GM12872 (cell line): Measurements from ENCODE around the gene RFK.

ENCODE experiments used
- CTCF ChIP-seq: IDR thresholded peaks from 3 replicates; pipeline ENCODE4 v1.5.1; 2011; ENCODE audit warnings: low read depth, mild to moderate bottlenecking, low read length, moderate library complexity; ENCODE audit not compliant: insufficient read depth

Gene RFK

GRCh38 chr9:76363032-76363395, 31.2 kb downstream of the RFK start:
- no peak for TF ChIP-seq CTCF

DNA sequence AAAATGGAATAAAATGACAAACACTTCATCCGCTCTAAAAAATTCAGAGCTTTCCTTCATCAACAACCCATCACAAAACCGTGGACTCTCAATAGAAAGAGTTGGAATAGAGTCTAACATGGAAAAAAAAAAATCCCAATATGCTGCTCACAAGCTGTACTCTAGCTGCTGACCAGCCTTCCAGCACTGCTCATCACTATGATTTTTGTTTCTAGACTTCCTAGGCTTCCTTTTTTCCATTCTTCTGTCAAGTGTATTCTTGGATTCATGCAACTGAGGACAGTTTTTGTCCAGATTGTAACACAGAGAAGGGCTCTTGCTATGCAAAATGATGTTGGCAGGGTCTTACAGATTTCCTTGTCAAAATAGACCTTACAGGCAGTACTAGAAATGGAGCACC, 34.5 kb downstream of the RFK start:
- no peak for TF ChIP-seq CTCF

GRCh38 chr9:76359365-76359764, 34.9 kb downstream of the RFK start:
- no peak for TF ChIP-seq CTCF

DNA sequence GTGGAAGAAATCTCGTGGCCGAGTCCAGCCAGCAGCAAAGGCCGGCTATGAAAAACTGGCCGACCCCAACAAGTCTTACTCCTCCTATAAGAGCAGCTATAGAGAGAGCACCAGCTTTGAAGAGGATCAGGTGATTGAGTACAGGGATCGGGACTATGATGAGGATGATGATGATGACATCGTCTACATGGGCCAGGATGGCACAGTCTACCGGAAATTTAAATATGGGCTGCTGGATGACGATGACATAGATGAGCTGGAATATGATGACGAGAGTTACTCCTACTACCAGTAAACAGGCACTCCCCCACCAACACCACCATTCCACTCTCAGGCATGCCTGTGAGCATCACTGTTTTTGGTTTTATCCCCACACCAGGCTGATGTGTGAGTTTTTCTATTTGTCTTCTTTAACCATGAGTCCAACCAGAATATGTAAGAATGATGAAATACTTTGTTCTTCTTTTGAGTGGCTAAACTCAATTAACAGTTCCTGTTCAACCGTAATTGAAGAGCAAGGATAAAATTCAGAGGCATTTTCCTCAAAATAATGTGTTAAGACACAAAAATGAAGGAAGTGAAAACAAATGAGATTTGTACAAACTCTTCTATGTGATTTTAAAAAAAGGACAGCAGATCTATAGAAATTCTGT, 35.5 kb downstream of the RFK start:
- no peak for TF ChIP-seq CTCF

DNA sequence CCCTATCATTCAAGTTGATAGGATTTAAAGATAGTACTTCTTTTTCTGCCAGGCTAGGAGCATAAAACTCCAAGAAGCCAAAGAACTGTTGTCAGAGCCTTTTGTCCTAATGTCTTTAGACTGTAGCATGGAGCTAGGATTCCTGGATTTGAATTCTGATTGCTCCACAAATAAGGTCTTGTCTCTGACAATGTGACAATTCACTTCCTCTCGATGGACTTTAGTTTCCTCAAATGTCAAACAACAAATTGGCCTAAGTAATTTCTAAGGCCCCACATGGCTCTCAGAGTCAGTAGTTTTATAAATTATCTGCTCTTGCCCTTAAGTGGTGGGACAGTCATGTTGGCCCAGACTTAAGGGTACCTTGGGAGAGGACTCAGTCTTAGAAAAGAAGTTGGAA, 36.7 kb downstream of the RFK start:
- no peak for TF ChIP-seq CTCF

DNA sequence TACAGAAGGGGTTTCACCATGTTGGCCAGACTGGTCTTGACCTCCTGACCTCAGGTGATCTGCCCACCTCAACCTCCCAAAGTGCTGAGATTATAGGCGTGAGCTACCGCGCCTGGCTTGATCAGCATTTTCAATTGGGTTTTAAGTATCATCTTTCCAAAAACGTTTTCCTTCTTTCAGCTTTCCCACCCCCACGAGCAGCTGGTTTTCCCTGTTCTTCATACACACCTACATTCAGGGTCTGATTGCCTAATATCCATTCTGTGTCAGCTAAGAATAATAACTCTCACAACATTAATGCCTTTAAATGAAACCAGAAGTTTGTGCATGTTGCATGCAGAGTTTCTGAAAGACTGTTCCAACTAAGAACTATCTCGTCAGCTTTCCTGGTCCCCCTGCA, 38.3 kb downstream of the RFK start:
- no peak for TF ChIP-seq CTCF

DNA sequence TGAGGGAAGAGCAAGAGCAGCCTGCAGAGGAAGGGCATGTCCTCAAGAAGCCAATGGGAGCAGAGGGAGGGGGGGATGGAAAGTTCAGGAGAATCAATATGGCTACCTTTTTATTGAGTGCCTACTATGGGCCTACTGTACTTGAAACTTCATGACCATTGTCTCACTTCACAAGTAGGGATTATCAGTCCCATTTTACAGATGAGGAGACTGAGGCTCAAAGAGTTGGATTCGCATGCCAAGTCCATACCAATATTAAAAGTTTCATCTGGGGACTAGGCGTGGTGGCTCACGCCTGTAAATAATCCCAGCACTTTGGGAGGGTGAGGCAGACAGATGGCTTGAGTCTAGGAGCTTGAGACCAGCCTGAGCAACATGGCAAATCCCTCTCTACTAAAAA, 40.0 kb downstream of the RFK start:
- no peak for TF ChIP-seq CTCF
